PC-3 (cell line): Measurements from ENCODE around the gene VPS36. TPM values are rescaled to one million over a fixed set of nuclear protein-coding genes. Genes with fewer than 3 reads are reported as not detected.

Experiments
- ATAC-seq: fragments of 200-7000 bp; cut with Tn5 transposase; 2 replicates; pipeline ENCODE4 v1.9.1; 2020; ENCODE audit warnings: mild to moderate bottlenecking, moderate library complexity
- BruUV-seq: library from RNA; stranded (reverse); fragments of 400-500 nt; replicated peaks from 2 replicates; lab custom pipeline; 2021; lab: Mats Ljungman, UMichigan
- CTCF ChIA-PET: fragments of 300-600 bp; sonication (Branson Sonifier 250); formaldehyde crosslinking; loops from one replicate; lab custom pipeline; 2022; ENCODE audit warnings: antibody characterized with exemption; lab: Charles Lee
- POLR2A ChIA-PET: fragments of 300-600 bp; sonication (Branson Sonifier 250); formaldehyde crosslinking; loops from one replicate; lab custom pipeline; 2022; ENCODE audit warnings: antibody characterized with exemption; ENCODE audit not compliant: unreplicated experiment; lab: Charles Lee
- DNase-seq: peaks from one replicate; pipeline ENCODE4 v3.0.0-alpha.2; 2015
- H2AFZ ChIP-seq: fragments of 300-600 bp; sonication (generic); 2 replicates; pipeline ENCODE4 v1.6.0; 2016; ENCODE audit warnings: antibody characterized with exemption, low read length
- H3F3A ChIP-seq: fragments of 300-600 bp; sonication (generic); one replicate; pipeline ENCODE4 v1.6.0; 2017; ENCODE audit warnings: antibody characterized with exemption, low read length, control low read depth, mild to moderate bottlenecking; ENCODE audit not compliant: unreplicated experiment
- H3K27ac ChIP-seq: fragments of 300-600 bp; sonication (generic); 2 replicates; pipeline ENCODE4 v1.5.1; 2016; ENCODE audit warnings: mild to moderate bottlenecking, low read length
- H3K27me3 ChIP-seq: fragments of 300-600 bp; sonication (generic); 2 replicates; pipeline ENCODE4 v1.6.1; 2016; ENCODE audit warnings: low read length, mixed read lengths
- H3K36me3 ChIP-seq: fragments of 300-600 bp; sonication (generic); 2 replicates; pipeline ENCODE4 v1.6.1; 2016; ENCODE audit warnings: low read depth, mixed run types, low read length, mixed read lengths
- H3K4me1 ChIP-seq: fragments of 300-600 bp; sonication (generic); 2 replicates; pipeline ENCODE4 v1.5.1; 2016; ENCODE audit warnings: low read length; ENCODE audit not compliant: insufficient read depth
- H3K4me2 ChIP-seq: fragments of 300-600 bp; sonication (generic); 2 replicates; pipeline ENCODE4 v1.6.0; 2016; ENCODE audit warnings: low read length
- H3K4me3 ChIP-seq: fragments of 300-600 bp; sonication (generic); 2 replicates; pipeline ENCODE4 v1.5.1; 2016; ENCODE audit warnings: mild to moderate bottlenecking, low read length, mixed read lengths
- H3K79me2 ChIP-seq: fragments of 300-600 bp; sonication (generic); 2 replicates; pipeline ENCODE4 v1.6.1; 2017; ENCODE audit warnings: low read length, mixed read lengths
- H3K9ac ChIP-seq: fragments of 300-600 bp; sonication (generic); 2 replicates; pipeline ENCODE4 v1.6.0; 2016; ENCODE audit warnings: mild to moderate bottlenecking, low read length
- H3K9me2 ChIP-seq: fragments of 300-600 bp; sonication (generic); replicated peaks from 2 replicates; pipeline ENCODE4 v1.6.1; 2016; ENCODE audit warnings: mixed run types, low read length, mixed read lengths
- H3K9me3 ChIP-seq: fragments of 300-600 bp; sonication (generic); 2 replicates; pipeline ENCODE4 v1.6.1; 2016; ENCODE audit warnings: low read length, mixed read lengths
- H4K20me1 ChIP-seq: fragments of 300-600 bp; sonication (generic); 2 replicates; pipeline ENCODE4 v1.6.1; 2016; ENCODE audit warnings: low read length, mixed read lengths
- EZH2 ChIP-seq: fragments of 300-600 bp; sonication (generic); IDR thresholded peaks from one replicate; pipeline ENCODE4 v1.6.1; 2017; ENCODE audit warnings: antibody characterized with exemption, mild to moderate bottlenecking, low read length; ENCODE audit not compliant: unreplicated experiment
- EZH2phosphoT487 ChIP-seq: fragments of 300-600 bp; sonication (generic); IDR thresholded peaks from 2 replicates; pipeline ENCODE4 v1.6.1; 2018; ENCODE audit warnings: mild to moderate bottlenecking, antibody characterized with exemption, low read length, borderline replicate concordance
- intact Hi-C: fragments of 100-400 bp; cut with micrococcal nuclease; formaldehyde crosslinking; loops from 2 replicates; pipeline ENCODE4 v1.9.0; 2023
- total RNA-seq: library from RNA; depleted of rRNA; stranded (reverse); fragments of >200 nt; gene quantifications from 2 replicates; pipeline ENCODE4 v1.2.3, GENCODE V29; 2014
- TF ChIP-seq, protein P1 (sequence below): fragments of 300-600 bp; sonication (generic); conservative IDR thresholded peaks from 2 replicates; pipeline ENCODE4 v1.5.1; 2017; ENCODE audit warnings: antibody characterized with exemption, low read depth, mild to moderate bottlenecking, low read length

VPS36 gene
- total RNA-seq, 1 experiment from 2014 or later = 10.1 TPM

DNA sequence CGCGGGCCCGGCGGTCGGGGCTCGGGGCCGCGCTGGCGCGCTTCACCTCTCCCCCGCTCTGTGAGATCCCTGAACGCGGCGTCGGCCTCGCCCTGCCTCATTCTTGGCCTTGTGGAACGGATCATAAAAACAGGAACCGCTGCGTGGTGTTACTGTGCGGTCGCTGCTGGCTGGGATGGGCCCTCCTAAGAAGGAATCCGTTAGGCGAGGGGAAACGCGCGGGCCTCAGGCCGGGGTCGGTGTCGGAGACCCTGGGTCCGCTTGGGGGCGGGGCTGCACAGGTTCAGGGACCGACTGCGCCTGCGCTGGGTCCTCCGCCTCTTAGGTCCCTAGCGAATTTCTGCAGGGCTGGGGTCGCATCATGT is 5.2 kb upstream of the VPS36 start:
- no peaks in the 10 kb centered on the region for H3K9me3 ChIP-seq
- POLR2A ChIA-PET = no interaction called here
- H3K4me1 ChIP-seq = peaks cover 26% of the 10 kb centered on the region
- peak overlapping the region; percentile 97 for H3K4me2 ChIP-seq
- intact Hi-C loops = loop anchor here (5.0 kb wide), 1 partner anchor 197 kb away; the partner anchor contains the start of gene SUGT1
- H3K4me3 ChIP-seq = peak overlapping the region; percentile 96
- peak overlapping the region; percentile 99 for H2AFZ ChIP-seq
- H3K36me3 ChIP-seq = peaks cover under 1% of the 10 kb centered on the region
- no peaks in the 10 kb centered on the region for H3K27me3 ChIP-seq
- H3K9me2 ChIP-seq = no peaks in the 10 kb centered on the region
- ATAC-seq (peak; percentile 44), DNase-seq (peak; percentile 41)
- H3K9ac ChIP-seq = peak overlapping the region; percentile 84
- no peaks in the 10 kb centered on the region for H4K20me1 ChIP-seq
- TF ChIP-seq EZH2phosphoT487 (no peak), EZH2 (no peak)
- TF ChIP-seq, protein P1, sequence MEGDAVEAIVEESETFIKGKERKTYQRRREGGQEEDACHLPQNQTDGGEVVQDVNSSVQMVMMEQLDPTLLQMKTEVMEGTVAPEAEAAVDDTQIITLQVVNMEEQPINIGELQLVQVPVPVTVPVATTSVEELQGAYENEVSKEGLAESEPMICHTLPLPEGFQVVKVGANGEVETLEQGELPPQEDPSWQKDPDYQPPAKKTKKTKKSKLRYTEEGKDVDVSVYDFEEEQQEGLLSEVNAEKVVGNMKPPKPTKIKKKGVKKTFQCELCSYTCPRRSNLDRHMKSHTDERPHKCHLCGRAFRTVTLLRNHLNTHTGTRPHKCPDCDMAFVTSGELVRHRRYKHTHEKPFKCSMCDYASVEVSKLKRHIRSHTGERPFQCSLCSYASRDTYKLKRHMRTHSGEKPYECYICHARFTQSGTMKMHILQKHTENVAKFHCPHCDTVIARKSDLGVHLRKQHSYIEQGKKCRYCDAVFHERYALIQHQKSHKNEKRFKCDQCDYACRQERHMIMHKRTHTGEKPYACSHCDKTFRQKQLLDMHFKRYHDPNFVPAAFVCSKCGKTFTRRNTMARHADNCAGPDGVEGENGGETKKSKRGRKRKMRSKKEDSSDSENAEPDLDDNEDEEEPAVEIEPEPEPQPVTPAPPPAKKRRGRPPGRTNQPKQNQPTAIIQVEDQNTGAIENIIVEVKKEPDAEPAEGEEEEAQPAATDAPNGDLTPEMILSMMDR = no peak
- CTCF ChIA-PET = no interaction called here
- peak overlapping the region; percentile 47 for H3K27ac ChIP-seq
- no TSS peak for BruUV-seq
- peaks cover 60% of the 10 kb centered on the region for H3K79me2 ChIP-seq
- H3F3A ChIP-seq = no peaks in the 10 kb centered on the region

DNA sequence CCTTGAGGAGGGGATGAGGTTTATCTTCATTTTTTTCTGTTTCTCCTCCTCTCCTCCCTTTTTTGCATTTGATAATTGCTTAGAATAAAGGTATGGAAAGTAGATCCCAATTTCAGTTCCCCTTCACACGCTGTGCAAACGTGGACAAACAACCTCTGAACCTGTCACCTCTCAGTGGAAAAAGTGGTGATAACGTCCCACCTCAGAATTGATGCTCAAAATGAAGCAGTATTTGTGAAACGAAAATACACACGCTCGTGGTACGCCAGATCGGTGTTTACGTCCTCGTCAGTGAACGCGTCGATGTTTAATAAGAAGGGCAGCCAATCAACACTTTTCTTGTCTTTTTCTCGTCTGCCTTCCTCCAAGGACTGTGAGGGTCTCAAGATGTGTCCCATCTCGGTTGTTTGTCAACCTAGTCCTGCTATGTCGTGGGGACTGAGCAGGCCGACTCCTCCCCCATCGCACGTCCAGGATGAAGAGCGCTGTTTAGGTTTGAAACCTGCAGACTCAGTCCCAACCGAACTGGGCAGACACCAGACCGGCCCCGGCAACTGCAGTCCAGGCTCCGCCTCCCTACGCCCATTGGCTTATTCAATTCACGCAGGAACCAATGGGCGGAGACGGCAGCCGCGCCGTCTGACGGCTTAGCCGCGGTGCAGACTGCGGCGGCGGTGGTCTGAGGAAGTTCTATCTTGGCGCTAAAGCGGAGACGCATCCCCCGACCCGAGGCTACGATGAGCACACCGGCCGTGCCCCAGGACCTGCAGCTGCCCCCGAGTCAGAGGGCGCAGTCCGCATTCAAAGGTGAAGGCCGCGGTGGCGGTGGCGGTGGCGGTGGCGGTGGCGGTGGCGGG is 4.6 kb upstream of the VPS36 start, which contains the start of gene CKAP2:
Gene CKAP2 (plus strand): TSS at position 659 of the 857 bp plus-strand sequence. CDS start 79 bp downstream, at position 738.
- Histone ChIP-seq H3K27me3 (no peaks in the 10 kb centered on the region), H3K9me2 (no peaks in the 10 kb centered on the region), H3K27ac (peak within 1 kb of the TSS; percentile 47), H3F3A (no peaks in the 10 kb centered on the region), H3K4me1 (peaks cover 26% of the 10 kb centered on the region), H3K79me2 (peaks cover 56% of the 10 kb centered on the region), H3K36me3 (no peaks in the 10 kb centered on the region; the same call in 1 of the 2 replicates), H2AFZ (peak within 1 kb of the TSS; percentile 99), H3K4me2 (peak within 1 kb of the TSS; percentile 97), H4K20me1 (no peaks in the 10 kb centered on the region), H3K9me3 (no peaks in the 10 kb centered on the region), H3K9ac (peak within 1 kb of the TSS; percentile 84), H3K4me3 (peak within 1 kb of the TSS; percentile 96)
- CTCF ChIA-PET = no interaction called here
- TF ChIP-seq EZH2phosphoT487 = no peak
- no peak for TF ChIP-seq EZH2
- TF ChIP-seq, protein P1 = no peak
- intact Hi-C loops = loop anchor here (5.0 kb wide), 1 partner anchor 197 kb away; the partner anchor contains the start of gene SUGT1
- TSS peak; percentile 85 for BruUV-seq
- POLR2A ChIA-PET = no interaction called here
- peak; percentile 80 for ATAC-seq
- DNase-seq = peak; percentile 91

DNA sequence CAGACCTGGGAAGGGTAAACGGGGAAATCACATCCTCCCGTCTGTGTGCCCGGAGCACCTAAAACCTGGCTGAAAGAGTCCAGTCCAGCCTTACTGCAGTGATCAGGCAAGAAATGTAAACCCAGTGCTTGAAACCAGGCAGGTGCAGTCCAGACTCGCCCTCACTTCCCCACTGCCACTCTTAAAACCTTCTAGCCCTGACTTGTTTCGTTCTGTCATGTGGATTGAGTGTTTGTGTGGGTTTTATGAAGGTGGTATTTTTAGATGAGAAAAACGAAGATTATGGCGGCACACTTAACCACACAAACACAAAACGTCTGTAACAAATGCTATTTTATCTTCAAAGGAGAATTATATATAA is 4.0 kb upstream of the VPS36 start:
- Histone ChIP-seq H2AFZ (peak overlapping the region; percentile 99), H3K36me3 (no peaks in the 10 kb centered on the region; the same call in 1 of the 2 replicates), H3K4me1 (peaks cover 25% of the 10 kb centered on the region), H4K20me1 (no peaks in the 10 kb centered on the region), H3F3A (no peaks in the 10 kb centered on the region), H3K27ac (no peak overlapping the region), H3K9me2 (no peaks in the 10 kb centered on the region), H3K4me3 (peak overlapping the region; percentile 96), H3K4me2 (peak overlapping the region; percentile 97), H3K9ac (peak overlapping the region; percentile 84), H3K27me3 (no peaks in the 10 kb centered on the region), H3K79me2 (peaks cover 56% of the 10 kb centered on the region), H3K9me3 (no peaks in the 10 kb centered on the region)
- ATAC-seq (no peak), DNase-seq (peak; percentile 11)
- TF ChIP-seq EZH2 (no peak), EZH2phosphoT487 (no peak)
- TF ChIP-seq, protein P1 = no peak
- POLR2A ChIA-PET = no interaction called here
- BruUV-seq = no TSS peak
- CTCF ChIA-PET = no interaction called here
- intact Hi-C loops = no loop called here
